GM12878 (cell line): ENCODE results near the gene SERPINA4. TPM values are rescaled to one million over a fixed set of nuclear protein-coding genes. Genes with fewer than 3 reads are reported as not detected.

Experiments
- ATAC-seq: fragments of 200-7000 bp; cut with Tn5 transposase; 3 replicates; pipeline ENCODE4 v1.9.1; 2020; ENCODE audit warnings: mild to moderate bottlenecking, moderate library complexity
- BruUV-seq: library from RNA; stranded (reverse); fragments of 400-500 nt; replicated peaks from 2 replicates; lab custom pipeline; 2021; lab: Mats Ljungman, UMichigan
- CTCF ChIA-PET: fragments of 300-600 bp; sonication (Branson Sonifier 250); formaldehyde crosslinking; extraction: SDS; loops from one replicate; lab custom pipeline; 2021; ENCODE audit warnings: inconsistent platforms; lab: Yijun Ruan, JAX
- POLR2A ChIA-PET: fragments of 350-600 bp; formaldehyde crosslinking; extraction: SDS; loops from one replicate; lab custom pipeline; 2021; ENCODE audit warnings: inconsistent platforms; lab: Charles Lee
- RAD21 ChIA-PET: fragments of 300-600 bp; sonication (Branson Sonifier 250); formaldehyde crosslinking; loops from one replicate; lab custom pipeline; 2023; ENCODE audit warnings: antibody characterized with exemption; ENCODE audit not compliant: unreplicated experiment; lab: Charles Lee
- SMC1A ChIA-PET: fragments of 300-600 bp; sonication (Branson Sonifier 250); formaldehyde crosslinking; loops from one replicate; lab custom pipeline; 2023; ENCODE audit not compliant: unreplicated experiment, uncharacterized antibody; lab: Charles Lee
- DNase-seq: peaks from one replicate; pipeline ENCODE4 v3.0.0-alpha.2; 2011; ENCODE audit warnings: low read depth, low spot score
- FAIRE-seq: peaks from 3 replicates; lab custom pipeline; 2011; peaks lifted over from hg19 to GRCh38; lab: Jason Lieb, UNC
- H2AFZ ChIP-seq: 2 replicates; pipeline ENCODE4 v1.6.0; 2011; ENCODE audit warnings: low read depth, low read length, control low read depth; ENCODE audit not compliant: control insufficient read depth
- H3K27ac ChIP-seq: 2 replicates; pipeline ENCODE4 v1.5.1; 2011; ENCODE audit warnings: control low read depth; ENCODE audit not compliant: control insufficient read depth, insufficient read depth
- H3K27me3 ChIP-seq, 2 experiments: replicated peaks in 1 of 2; 2 replicates each; pipeline versions ENCODE4 v1.6.0 to v1.6.1; 2011; ENCODE audit warnings: low read length in 1 of 2; ENCODE audit not compliant: control insufficient read depth in 2 of 2, insufficient read depth in 2 of 2
- H3K36me3 ChIP-seq, 2 experiments: 2 replicates each; pipeline ENCODE4 v1.5.1; 2011; ENCODE audit warnings: low read length in 1 of 2; ENCODE audit not compliant: control insufficient read depth in 2 of 2, insufficient read depth in 2 of 2
- H3K4me1 ChIP-seq: 2 replicates; pipeline ENCODE4 v1.6.1; 2011; ENCODE audit warnings: mild to moderate bottlenecking, low read length, moderate library complexity, mixed read lengths; ENCODE audit not compliant: control insufficient read depth, insufficient read depth
- H3K4me2 ChIP-seq: 2 replicates; pipeline ENCODE4 v1.6.0; 2011; ENCODE audit warnings: control low read depth; ENCODE audit not compliant: control insufficient read depth, insufficient read depth
- H3K4me3 ChIP-seq: fragments of 200-600 bp; sonication (generic); 2 replicates; pipeline ENCODE4 v1.5.1; 2016
- H3K79me2 ChIP-seq: 2 replicates; pipeline ENCODE4 v1.6.0; 2011; ENCODE audit warnings: low read length; ENCODE audit not compliant: control insufficient read depth, insufficient read depth
- H3K9ac ChIP-seq: 2 replicates; pipeline ENCODE4 v1.8.0; 2011; ENCODE audit warnings: low read length, control low read depth, mixed read lengths; ENCODE audit not compliant: control insufficient read depth, insufficient read depth
- H3K9me3 ChIP-seq: replicated peaks from 3 replicates; pipeline ENCODE4 v1.5.1; 2011; ENCODE audit warnings: mild to moderate bottlenecking, low read length; ENCODE audit not compliant: control insufficient read depth, insufficient read depth
- H4K20me1 ChIP-seq: 2 replicates; pipeline ENCODE4 v1.6.0; 2011; ENCODE audit not compliant: control insufficient read depth, insufficient read depth
- ATF3 ChIP-seq: IDR thresholded peaks from 2 replicates; pipeline ENCODE4 v1.6.1; 2011; ENCODE audit warnings: low read depth, mild to moderate bottlenecking, low read length, moderate library complexity, borderline replicate concordance; ENCODE audit errors: extremely low read depth
- BCL11A ChIP-seq: IDR thresholded peaks from 2 replicates; pipeline ENCODE4 v1.6.1; 2011; ENCODE audit warnings: low read depth, low read length
- CTCF ChIP-seq, 3 experiments: IDR thresholded peaks in 2 of 3; conservative IDR thresholded peaks in 1 of 3; 2 replicates each; pipeline ENCODE4 v1.5.1; 2011; ENCODE audit warnings: low read depth in 3 of 3, low read length in 3 of 3, mild to moderate bottlenecking in 3 of 3, control low read depth in 2 of 3, moderate library complexity in 2 of 3, inconsistent platforms in 1 of 3, mixed read lengths in 1 of 3; ENCODE audit not compliant: control insufficient read depth in 2 of 3, insufficient read depth in 1 of 3; ENCODE audit errors: extremely low read depth in 1 of 3
- E2F4 ChIP-seq: IDR thresholded peaks from 2 replicates; pipeline ENCODE4 v1.6.1; 2012; ENCODE audit warnings: low read depth, low read length, improper control_type of control experiment
- ESRRA ChIP-seq: IDR thresholded peaks from 2 replicates; pipeline ENCODE4 v1.6.1; 2012; ENCODE audit warnings: mild to moderate bottlenecking, low read length, improper control_type of control experiment
- HDAC2 ChIP-seq: fragments of 200-600 bp; sonication (generic); IDR thresholded peaks from 2 replicates; pipeline ENCODE4 v1.6.1; 2017
- HDAC6 ChIP-seq: fragments of 200-600 bp; sonication (generic); IDR thresholded peaks from one replicate; pipeline ENCODE4 v1.8.0; 2017; ENCODE audit warnings: antibody characterized with exemption; ENCODE audit not compliant: unreplicated experiment
- IKZF2 ChIP-seq, 2 experiments: fragments of 450-650 bp; IDR thresholded peaks; 2 replicates each; pipeline ENCODE4 v1.6.1; 2017; ENCODE audit warnings: mild to moderate bottlenecking in 2 of 2, moderate library complexity in 2 of 2
- NFXL1 ChIP-seq: fragments of 450-650 bp; IDR thresholded peaks from 2 replicates; pipeline ENCODE4 v1.6.1; 2017; ENCODE audit warnings: antibody characterized with exemption, mild to moderate bottlenecking, borderline replicate concordance
- REST ChIP-seq: IDR thresholded peaks from 2 replicates; pipeline ENCODE4 v1.6.1; 2012; ENCODE audit warnings: mild to moderate bottlenecking, low read depth, low read length
- SRF ChIP-seq, 2 experiments: IDR thresholded peaks; 2 replicates each; pipeline ENCODE4 v1.6.1; 2011; ENCODE audit warnings: low read depth in 2 of 2, low read length in 2 of 2, mild to moderate bottlenecking in 1 of 2, moderate library complexity in 1 of 2
- TCF3 ChIP-seq: IDR thresholded peaks from 2 replicates; pipeline ENCODE4 v1.6.1; 2012; ENCODE audit warnings: low read depth, mild to moderate bottlenecking, low read length, borderline replicate concordance; ENCODE audit not compliant: insufficient read depth
- WRNIP1 ChIP-seq: IDR thresholded peaks from 2 replicates; pipeline ENCODE4 v1.6.1; 2011; ENCODE audit warnings: low read depth, low read length, improper control_type of control experiment, borderline replicate concordance
- YY1 ChIP-seq: IDR thresholded peaks from 2 replicates; pipeline ENCODE4 v1.6.1; 2011; ENCODE audit warnings: low read depth, mild to moderate bottlenecking, low read length
- ZNF274 ChIP-seq: IDR thresholded peaks from one replicate; pipeline ENCODE4 v1.8.0; 2011; ENCODE audit not compliant: insufficient read length, insufficient read depth
- WGBS: methylation state at CpG from one replicate; pipeline ENCODE4 v1.1.6; 2016; ENCODE audit warnings: low lambda C conversion rate; ENCODE audit not compliant: insufficient replicate concordance, insufficient coverage; ENCODE audit errors: missing lambda C conversion rate; 5-methylcytosine and 5-hydroxymethylcytosine counted together
- in situ Hi-C: fragments of 300-500 bp; cut with MboI; formaldehyde crosslinking; loops from 9 replicates; pipeline ENCODE4 v1.14.3; 2018; ENCODE audit warnings: mixed read lengths
- intact Hi-C: fragments of 100-400 bp; cut with micrococcal nuclease; formaldehyde crosslinking; loops from one replicate; pipeline ENCODE4 v1.14.2; 2022; ENCODE audit not compliant: unreplicated experiment
- polyA plus RNA-seq, 11 experiments: library from polyadenylated mRNA; depleted of rRNA in 4 of 11; unstranded in 6 of 11; stranded (reverse) in 5 of 11; fragments of >200 nt; fragmentation: Nextera tagmentation in 4 of 11; fragmentation: Illumina TruSeq in 1 of 11; extraction: Ambion mirVana in 4 of 11; extraction: Trizol in 1 of 11; gene quantifications; 1 replicate in 1 of 11; 2 replicates in 10 of 11; pipeline versions ENCODE4 v1.2.1 to v1.2.3, GENCODE V29; 2011 to 2016; ENCODE audit warnings: inconsistent platforms in 2 of 11, missing spikeins in 2 of 11, low read depth in 1 of 11
- total RNA-seq, 4 experiments: library from RNA; depleted of rRNA in 3 of 4; stranded (reverse); fragments of >200 nt in 3 of 4; fragmentation: Illumina TruSeq in 1 of 4; extraction: Trizol in 1 of 4; gene quantifications; 2 replicates each; pipeline versions ENCODE4 v1.2.1 to v1.2.3, GENCODE V29; 2013 to 2021

SERPINA4 gene
- total and polyA plus RNA-seq, 10 of the 15 experiments (the other 5 are each of a cell fraction or from before 2014, with no cell fraction given), result 0.13 TPM; not detected in 9

GRCh38 chr14:94547151-94547680 is 14.0 kb upstream of the SERPINA4 start:
- Histone ChIP-seq H3K4me2 (no peak overlapping the region), H3K36me3 (no peaks in the 10 kb centered on the region), H3K4me3 (no peak overlapping the region), H3K9me3 (no peaks in the 10 kb centered on the region; the same call in 2 of the 3 replicates)
- intact Hi-C loops, result no loop called here
- SMC1A ChIA-PET, result no interaction called here
- CTCF ChIA-PET, result no interaction called here
- no peak for DNase-seq
- 53% methylated on average over 8 of the region's 8 CpGs for WGBS
- TF ChIP-seq ATF3 (no peak), SRF (IDR thresholded peaks at IDR 0.05; ENCODE audit: low read depth in 2 of 2, low read length in 2 of 2) (no peak), REST (no peak), IKZF2 (IDR thresholded peaks at IDR 0.05) (no peak), YY1 (no peak), HDAC2 (no peak), BCL11A (no peak), ESRRA (no peak), CTCF (IDR thresholded peaks at IDR 0.05 in 2 of 3, conservative IDR thresholded peaks at IDR 0.05 in 1 of 3; ENCODE audit: control insufficient read depth in 2 of 3, extremely low read depth in 1 of 3, insufficient read depth in 1 of 3, low read depth in 3 of 3, low read length in 3 of 3) (no peak), WRNIP1 (no peak), HDAC6 (no peak), ZNF274 (no peak), NFXL1 (no peak), TCF3 (no peak), E2F4 (no peak)
- TF ChIP-seq, all 136 proteins: peak for 0
- in situ Hi-C loops, result loop anchor here (5.0 kb wide), 1 partner anchor 115 kb away; no protein-coding TSS in a partner anchor
- H4K20me1 ChIP-seq, result no peaks in the 10 kb centered on the region
- H3K79me2 ChIP-seq, result no peaks in the 10 kb centered on the region
- H3K9ac ChIP-seq, result no peak overlapping the region
- ATAC-seq, result no peak
- H3K27me3 ChIP-seq, result peaks cover 0 to 8% of the 10 kb centered on the region in 2 experiments; a peak in 2 of 4 replicates
- FAIRE-seq, result no peak
- no peak overlapping the region for H2AFZ ChIP-seq
- ChIA-PET POLR2A (no interaction called here), RAD21 (no interaction called here)
- no peaks in the 10 kb centered on the region for H3K4me1 ChIP-seq
- no peak overlapping the region for H3K27ac ChIP-seq
- no TSS peak for BruUV-seq
